Epithelial cell of proximal tubule (primary cell): ENCODE data around the gene MIA2. TPM values are rescaled to one million over a fixed set of nuclear protein-coding genes. Genes with fewer than 3 reads are reported as not detected.

ENCODE experiments used
- DNase-seq: peaks from one replicate; pipeline ENCODE4 v3.0.0-alpha.2; 2011; ENCODE audit warnings: low read depth
- H3K4me3 ChIP-seq: 2 replicates; pipeline ENCODE4 v1.5.1; 2011; ENCODE audit warnings: low read depth, mild to moderate bottlenecking, low read length
- total RNA-seq: library from RNA; depleted of rRNA; stranded (reverse); fragments of >200 nt; gene quantifications from 2 replicates; pipeline ENCODE4 v1.2.3, GENCODE V29; 2015
- TF ChIP-seq, protein P1 (sequence below): conservative IDR thresholded peaks from 2 replicates; pipeline ENCODE4 v1.5.1; 2012; ENCODE audit warnings: low read depth, mild to moderate bottlenecking, low read length

Gene MIA2
- total RNA-seq, 1 donor from 2014 or later = 10.4 TPM

DNA sequence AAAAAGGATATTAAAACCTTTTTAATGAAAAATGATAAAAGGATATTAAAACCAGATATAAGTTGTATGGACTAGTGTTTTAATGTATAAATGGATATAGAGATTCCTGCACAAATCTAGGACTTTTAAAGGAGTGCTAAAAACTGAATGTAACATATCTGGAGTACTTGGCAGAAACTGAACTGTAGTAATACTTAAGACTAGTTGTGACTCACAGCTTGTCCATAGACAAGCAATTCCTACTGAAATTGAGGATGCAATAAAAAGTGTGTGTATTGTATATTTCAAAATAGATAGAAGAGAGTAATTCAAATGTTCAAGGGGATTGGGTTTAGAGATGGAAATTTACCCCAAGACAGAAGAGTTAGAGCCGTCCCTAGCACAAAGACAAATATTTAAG is 138.9 kb downstream of the MIA2 start:
- TF ChIP-seq, protein P1, sequence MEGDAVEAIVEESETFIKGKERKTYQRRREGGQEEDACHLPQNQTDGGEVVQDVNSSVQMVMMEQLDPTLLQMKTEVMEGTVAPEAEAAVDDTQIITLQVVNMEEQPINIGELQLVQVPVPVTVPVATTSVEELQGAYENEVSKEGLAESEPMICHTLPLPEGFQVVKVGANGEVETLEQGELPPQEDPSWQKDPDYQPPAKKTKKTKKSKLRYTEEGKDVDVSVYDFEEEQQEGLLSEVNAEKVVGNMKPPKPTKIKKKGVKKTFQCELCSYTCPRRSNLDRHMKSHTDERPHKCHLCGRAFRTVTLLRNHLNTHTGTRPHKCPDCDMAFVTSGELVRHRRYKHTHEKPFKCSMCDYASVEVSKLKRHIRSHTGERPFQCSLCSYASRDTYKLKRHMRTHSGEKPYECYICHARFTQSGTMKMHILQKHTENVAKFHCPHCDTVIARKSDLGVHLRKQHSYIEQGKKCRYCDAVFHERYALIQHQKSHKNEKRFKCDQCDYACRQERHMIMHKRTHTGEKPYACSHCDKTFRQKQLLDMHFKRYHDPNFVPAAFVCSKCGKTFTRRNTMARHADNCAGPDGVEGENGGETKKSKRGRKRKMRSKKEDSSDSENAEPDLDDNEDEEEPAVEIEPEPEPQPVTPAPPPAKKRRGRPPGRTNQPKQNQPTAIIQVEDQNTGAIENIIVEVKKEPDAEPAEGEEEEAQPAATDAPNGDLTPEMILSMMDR = no peak
- no peak overlapping the region for H3K4me3 ChIP-seq
- DNase-seq = no peak

DNA sequence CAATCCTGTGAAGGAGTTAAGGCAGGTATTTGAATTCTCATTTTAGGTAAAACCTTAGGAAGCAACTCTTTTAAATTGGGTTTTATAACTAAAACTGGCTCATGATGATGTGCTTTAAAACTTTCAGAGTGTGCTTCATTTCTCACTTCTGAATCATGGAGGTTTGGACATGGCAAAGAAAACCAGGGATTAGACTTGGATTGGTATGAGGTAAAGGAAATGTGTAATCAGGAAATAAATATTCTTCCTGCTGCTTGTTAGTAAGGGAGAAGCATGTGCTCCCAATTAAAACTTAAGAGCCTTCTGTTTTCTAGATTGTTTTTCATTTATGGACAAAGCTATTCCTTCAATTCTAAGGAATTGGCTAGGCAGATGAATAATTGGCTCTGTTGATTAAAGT is 141.1 kb downstream of the MIA2 start:
- DNase-seq = no peak
- TF ChIP-seq, protein P1 = no peak
- H3K4me3 ChIP-seq = no peak overlapping the region

DNA sequence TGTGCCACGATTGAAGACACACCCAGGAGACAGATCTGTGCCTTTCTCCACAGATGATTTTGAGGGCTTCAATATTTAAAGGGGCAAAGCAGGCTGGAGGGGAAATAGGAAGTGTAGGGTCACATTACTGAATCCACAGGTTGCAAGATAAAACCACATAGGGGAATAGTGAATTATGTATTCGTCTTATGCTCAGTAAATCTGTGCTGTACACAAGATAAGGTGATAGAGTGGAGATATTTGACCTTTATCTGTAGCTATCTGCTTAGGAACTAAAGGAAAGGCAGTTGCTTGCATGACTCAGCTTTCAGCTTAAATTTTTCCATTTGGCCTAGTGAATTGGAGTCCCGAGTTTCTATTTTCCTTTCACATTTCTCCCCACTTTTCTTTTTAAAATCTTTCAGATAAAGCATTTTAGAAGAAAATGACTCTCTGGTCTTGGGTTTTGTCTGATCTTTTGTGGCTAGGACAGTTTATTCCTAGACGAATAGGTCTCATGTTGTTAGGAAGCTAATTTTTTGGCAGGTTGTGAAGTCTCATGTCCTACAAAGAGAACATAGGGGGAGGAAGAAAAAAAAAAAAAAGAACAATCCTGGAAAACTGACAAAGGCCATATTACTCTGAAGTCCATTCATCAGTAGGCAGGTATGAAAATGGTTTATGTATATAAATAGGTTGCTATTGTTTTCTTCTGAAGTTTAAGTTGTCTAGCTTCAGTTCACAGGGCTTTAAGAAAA is 143.1 kb downstream of the MIA2 start:
- no peak overlapping the region for H3K4me3 ChIP-seq
- TF ChIP-seq, protein P1 = no peak
- no peak for DNase-seq

DNA sequence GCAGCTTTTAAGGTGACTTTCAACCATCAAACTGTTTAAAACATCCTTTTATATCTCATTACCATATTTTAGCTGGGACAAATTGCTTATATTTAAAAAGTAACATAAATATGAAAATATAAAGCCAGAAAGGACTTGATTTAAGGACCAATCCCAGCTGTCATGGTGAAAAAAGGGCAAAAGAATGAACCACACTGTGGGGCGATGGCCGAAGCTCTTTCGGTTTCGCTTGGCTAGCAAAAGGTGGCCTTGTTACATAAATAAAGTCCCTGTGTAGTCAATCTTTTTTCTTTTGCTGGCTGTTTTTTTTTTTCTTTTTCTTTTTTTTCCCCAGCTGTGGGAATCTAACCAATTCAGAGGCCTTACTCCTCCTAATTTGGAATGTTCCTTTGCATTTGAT is 147.7 kb downstream of the MIA2 start:
- TF ChIP-seq, protein P1 = no peak
- no peak overlapping the region for H3K4me3 ChIP-seq
- DNase-seq = no peak

DNA sequence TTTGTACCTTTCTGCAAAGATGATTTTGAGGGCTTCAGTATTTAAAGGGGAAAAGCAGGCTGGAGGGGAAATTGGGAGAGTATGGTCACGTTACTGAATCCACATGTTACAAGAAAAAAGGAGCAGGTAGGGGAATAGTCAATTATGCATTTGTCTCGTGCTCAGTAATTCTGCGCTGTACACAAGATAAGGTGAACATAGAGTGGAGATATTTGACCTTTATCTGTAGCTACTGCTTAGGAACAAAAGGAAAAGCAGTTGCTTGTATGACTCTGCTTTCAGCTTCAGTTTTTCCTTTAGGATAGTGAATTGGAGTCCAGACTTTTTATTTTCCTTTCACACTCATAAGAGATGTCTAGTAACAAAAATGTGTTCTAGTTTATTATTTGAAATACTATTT is 148.7 kb downstream of the MIA2 start:
- no peak overlapping the region for H3K4me3 ChIP-seq
- TF ChIP-seq, protein P1 = no peak
- no peak for DNase-seq

DNA sequence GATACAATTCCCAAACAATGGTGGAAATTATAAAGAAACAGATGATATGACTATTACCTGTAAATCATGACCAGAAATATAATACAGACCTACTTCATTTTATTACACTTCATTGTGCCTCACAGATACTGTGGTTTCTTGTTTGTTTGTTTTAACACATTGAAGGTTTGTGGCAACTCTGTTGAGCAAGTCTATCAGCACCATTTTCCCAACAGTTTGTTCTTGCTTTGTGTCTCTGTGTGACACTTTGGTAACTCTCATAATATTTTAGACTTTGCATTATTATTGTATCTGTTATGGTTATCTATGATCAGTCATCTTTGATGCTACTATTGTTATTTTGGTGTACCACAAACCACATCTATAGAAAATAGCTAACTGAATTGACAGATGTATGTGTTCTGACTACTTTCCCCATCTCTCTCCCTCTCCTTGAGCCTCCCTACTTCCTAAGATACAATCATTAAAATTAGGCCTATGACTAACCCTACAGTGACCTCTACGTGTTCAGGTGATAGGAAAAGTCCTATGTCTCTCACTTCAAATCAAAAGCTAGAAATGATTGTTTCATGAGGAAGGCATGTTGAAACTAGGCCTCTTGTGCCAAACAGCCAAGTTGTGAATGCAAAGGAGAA is 149.4 kb downstream of the MIA2 start:
- no peak overlapping the region for H3K4me3 ChIP-seq
- DNase-seq = no peak
- TF ChIP-seq, protein P1 = no peak

DNA sequence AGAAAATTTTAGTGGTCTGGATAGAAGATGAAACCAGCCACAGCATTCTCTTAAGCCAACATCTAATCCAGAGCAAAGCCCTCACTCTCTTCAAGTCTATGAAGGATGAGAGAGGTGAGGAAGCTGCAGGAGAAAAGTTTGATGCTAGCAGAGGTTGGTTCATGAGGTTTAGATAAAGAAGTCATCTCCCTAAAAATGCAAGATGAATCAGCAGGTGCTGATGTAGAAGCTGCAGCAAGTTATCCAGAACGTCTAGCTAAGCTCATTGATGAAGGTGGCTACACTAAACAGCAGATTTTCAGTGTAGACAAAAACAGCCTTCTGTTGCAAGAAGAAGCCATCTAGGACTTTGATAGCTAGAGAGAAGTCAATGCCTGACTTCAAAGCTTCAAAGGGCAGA is 150.0 kb downstream of the MIA2 start:
- TF ChIP-seq, protein P1 = no peak
- no peak for DNase-seq
- H3K4me3 ChIP-seq = no peak overlapping the region
